DMS53 treated with DMSO at 0.1 percent for 48 hours (cell line): ENCODE measurements around the gene TEX51.

Experiments
- DNase-seq: peaks from one replicate; lab custom pipeline; 2025; ENCODE audit not compliant: unreplicated experiment; lab: John Stamatoyannopoulos, UW

TEX51 gene

GRCh38 chr2:126878601-126879000, 20.1 kb upstream of the TEX51 start:
- DNase-seq: no peak

GRCh38 chr2:126879348-126880298, 19.1 kb upstream of the TEX51 start:
- no peak for DNase-seq

- DNase-seq: no peak
Observed at GRCh38 chr2:126880324-126880723, 18.4 kb upstream of the TEX51 start.

- no peak for DNase-seq
Observed at GRCh38 chr2:126880817-126881216, 17.9 kb upstream of the TEX51 start.

GRCh38 chr2:126881591-126881990, 17.1 kb upstream of the TEX51 start:
- DNase-seq: no peak

GRCh38 chr2:126882181-126882580, 16.5 kb upstream of the TEX51 start:
- no peak for DNase-seq

GRCh38 chr2:126882736-126883665, 15.7 kb upstream of the TEX51 start:
- no peak for DNase-seq

- no peak for DNase-seq
Observed at GRCh38 chr2:126883666-126884040, 15.0 kb upstream of the TEX51 start.

- no peak for DNase-seq
Observed at GRCh38 chr2:126884861-126885750, 13.6 kb upstream of the TEX51 start.

- no peak for DNase-seq
Observed at GRCh38 chr2:126885751-126886210, 12.9 kb upstream of the TEX51 start.

- peak; percentile 64 for DNase-seq
Observed at GRCh38 chr2:126886211-126886915, 12.3 kb upstream of the TEX51 start.

- DNase-seq: no peak
Observed at GRCh38 chr2:126886916-126887280, 11.8 kb upstream of the TEX51 start.

- DNase-seq: no peak
Observed at GRCh38 chr2:126887506-126887905, 11.2 kb upstream of the TEX51 start.

- no peak for DNase-seq
Observed at GRCh38 chr2:126888046-126888445, 10.6 kb upstream of the TEX51 start.

GRCh38 chr2:126889071-126889470, 9.6 kb upstream of the TEX51 start:
- DNase-seq: no peak

GRCh38 chr2:126889496-126890135, 9.1 kb upstream of the TEX51 start:
- no peak for DNase-seq

GRCh38 chr2:126890136-126890510, 8.6 kb upstream of the TEX51 start:
- no peak for DNase-seq

- DNase-seq: no peak
Observed at GRCh38 chr2:126890551-126891450, 7.9 kb upstream of the TEX51 start.
